Loucy (cell line): ENCODE data around the gene PSMD3.

ENCODE experiments used
- H2AFZ ChIP-seq: fragments of 200-600 bp; sonication (generic); 2 replicates; pipeline ENCODE4 v1.6.0; 2016; ENCODE audit warnings: antibody characterized with exemption, mild to moderate bottlenecking, low read length, moderate library complexity
- H3F3A ChIP-seq: fragments of 200-600 bp; 2 replicates; pipeline ENCODE4 v1.6.0; 2016; ENCODE audit warnings: antibody characterized with exemption, low read depth, mild to moderate bottlenecking
- H3K27me3 ChIP-seq: fragments of 200-600 bp; sonication (generic); 2 replicates; pipeline ENCODE4 v1.6.1; 2014; ENCODE audit warnings: low read length, mild to moderate bottlenecking; ENCODE audit not compliant: insufficient read depth, poor library complexity, severe bottlenecking
- H3K36me3 ChIP-seq: fragments of 200-600 bp; sonication (generic); 2 replicates; pipeline ENCODE4 v1.6.1; 2016; ENCODE audit warnings: low read length; ENCODE audit not compliant: insufficient read depth
- H3K4me1 ChIP-seq: fragments of 200-600 bp; sonication (generic); 2 replicates; pipeline ENCODE4 v1.5.1; 2014; ENCODE audit warnings: low read length, mild to moderate bottlenecking; ENCODE audit not compliant: insufficient read depth, poor library complexity, severe bottlenecking
- H3K4me2 ChIP-seq: fragments of 200-600 bp; sonication (generic); 2 replicates; pipeline ENCODE4 v1.6.0; 2014; ENCODE audit warnings: antibody characterized with exemption, low read length, low read depth, mild to moderate bottlenecking; ENCODE audit not compliant: poor library complexity, severe bottlenecking
- H3K4me3 ChIP-seq: fragments of 200-600 bp; sonication (generic); 2 replicates; pipeline ENCODE4 v1.5.1; 2014; ENCODE audit warnings: low read length, mild to moderate bottlenecking, mixed read lengths; ENCODE audit not compliant: poor library complexity, severe bottlenecking
- H3K79me2 ChIP-seq: fragments of 200-600 bp; sonication (generic); 2 replicates; pipeline ENCODE4 v1.6.1; 2014; ENCODE audit warnings: low read length; ENCODE audit not compliant: insufficient read depth
- H3K9ac ChIP-seq: fragments of 200-600 bp; sonication (generic); 2 replicates; pipeline ENCODE4 v1.6.0; 2014; ENCODE audit warnings: mild to moderate bottlenecking, low read depth, low read length, moderate library complexity; ENCODE audit not compliant: poor library complexity, severe bottlenecking
- H3K9me2 ChIP-seq: fragments of 200-600 bp; sonication (generic); replicated peaks from 2 replicates; pipeline ENCODE4 v1.6.1; 2016; ENCODE audit warnings: low read depth, low read length, mixed read lengths
- H3K9me3 ChIP-seq: fragments of 200-600 bp; sonication (generic); 2 replicates; pipeline ENCODE4 v1.6.1; 2014; ENCODE audit warnings: mild to moderate bottlenecking, antibody characterized with exemption, low read length, low read depth; ENCODE audit not compliant: insufficient read depth
- H4K20me1 ChIP-seq: fragments of 200-600 bp; sonication (generic); 2 replicates; pipeline ENCODE4 v1.6.0; 2014; ENCODE audit warnings: antibody characterized with exemption, low read length, mild to moderate bottlenecking; ENCODE audit not compliant: insufficient read depth, poor library complexity, severe bottlenecking
- EZH2phosphoT487 ChIP-seq: fragments of 200-600 bp; IDR thresholded peaks from 2 replicates; pipeline ENCODE4 v1.6.1; 2018; ENCODE audit warnings: antibody characterized with exemption, mild to moderate bottlenecking, moderate library complexity, borderline replicate concordance
- TF ChIP-seq, protein P1 (sequence below): fragments of 200-600 bp; sonication (generic); conservative IDR thresholded peaks from 2 replicates; pipeline ENCODE4 v1.5.1; 2014; ENCODE audit warnings: mild to moderate bottlenecking, antibody characterized with exemption, low read length

Gene PSMD3

GRCh38 chr17:40025991-40026815 lies 45.6 kb downstream of the PSMD3 start:
- Histone ChIP-seq H3K4me3 (no peak overlapping the region), H3K9me3 (no peaks in the 10 kb centered on the region), H3K79me2 (no peaks in the 10 kb centered on the region), H3K4me2 (no peak overlapping the region), H4K20me1 (no peaks in the 10 kb centered on the region), H3K36me3 (peaks cover 46% of the 10 kb centered on the region; the same call in 1 of the 2 replicates), H3F3A (no peaks in the 10 kb centered on the region), H3K4me1 (no peaks in the 10 kb centered on the region), H3K27me3 (no peaks in the 10 kb centered on the region), H3K9me2 (no peaks in the 10 kb centered on the region), H2AFZ (no peak overlapping the region), H3K9ac (no peak overlapping the region)
- no peak for TF ChIP-seq EZH2phosphoT487
- TF ChIP-seq, protein P1, sequence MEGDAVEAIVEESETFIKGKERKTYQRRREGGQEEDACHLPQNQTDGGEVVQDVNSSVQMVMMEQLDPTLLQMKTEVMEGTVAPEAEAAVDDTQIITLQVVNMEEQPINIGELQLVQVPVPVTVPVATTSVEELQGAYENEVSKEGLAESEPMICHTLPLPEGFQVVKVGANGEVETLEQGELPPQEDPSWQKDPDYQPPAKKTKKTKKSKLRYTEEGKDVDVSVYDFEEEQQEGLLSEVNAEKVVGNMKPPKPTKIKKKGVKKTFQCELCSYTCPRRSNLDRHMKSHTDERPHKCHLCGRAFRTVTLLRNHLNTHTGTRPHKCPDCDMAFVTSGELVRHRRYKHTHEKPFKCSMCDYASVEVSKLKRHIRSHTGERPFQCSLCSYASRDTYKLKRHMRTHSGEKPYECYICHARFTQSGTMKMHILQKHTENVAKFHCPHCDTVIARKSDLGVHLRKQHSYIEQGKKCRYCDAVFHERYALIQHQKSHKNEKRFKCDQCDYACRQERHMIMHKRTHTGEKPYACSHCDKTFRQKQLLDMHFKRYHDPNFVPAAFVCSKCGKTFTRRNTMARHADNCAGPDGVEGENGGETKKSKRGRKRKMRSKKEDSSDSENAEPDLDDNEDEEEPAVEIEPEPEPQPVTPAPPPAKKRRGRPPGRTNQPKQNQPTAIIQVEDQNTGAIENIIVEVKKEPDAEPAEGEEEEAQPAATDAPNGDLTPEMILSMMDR, result no peak

- no peaks in the 10 kb centered on the region for H3K4me1 ChIP-seq
- no peaks in the 10 kb centered on the region for H3F3A ChIP-seq
- no peaks in the 10 kb centered on the region for H3K79me2 ChIP-seq
- H3K9me2 ChIP-seq, result no peaks in the 10 kb centered on the region
- no peak overlapping the region for H3K4me2 ChIP-seq
- peaks cover 51% of the 10 kb centered on the region; the same call in 1 of the 2 replicates for H3K36me3 ChIP-seq
- no peaks in the 10 kb centered on the region for H3K9me3 ChIP-seq
- no peak overlapping the region for H2AFZ ChIP-seq
- no peak for TF ChIP-seq EZH2phosphoT487
- TF ChIP-seq, protein P1, result peak; percentile 81
- H4K20me1 ChIP-seq, result no peaks in the 10 kb centered on the region
- no peaks in the 10 kb centered on the region for H3K27me3 ChIP-seq
- no peak overlapping the region for H3K9ac ChIP-seq
- H3K4me3 ChIP-seq, result no peak overlapping the region
These were observed 46.4 kb downstream of the PSMD3 start for GRCh38 chr17:40026816-40027613.

DNA sequence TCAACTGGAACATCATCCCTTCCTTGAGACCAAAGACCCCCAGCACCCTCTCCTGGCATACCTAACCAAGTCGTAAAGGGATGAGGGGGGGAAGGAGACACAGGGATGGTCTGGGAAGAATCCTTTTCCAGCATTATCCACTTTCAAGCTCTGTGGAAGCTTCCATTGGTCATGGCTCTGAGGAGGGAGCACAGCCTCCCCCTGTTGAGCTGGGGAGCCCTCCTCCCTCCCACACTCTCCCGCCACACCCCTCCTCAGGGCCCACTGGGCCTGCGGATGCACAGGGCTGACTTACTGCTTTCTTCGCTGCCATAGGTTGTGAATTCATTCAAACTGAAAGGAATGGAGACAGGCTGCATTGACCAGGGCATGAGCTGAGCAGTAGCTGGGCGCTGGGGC lies 47.0 kb downstream of the PSMD3 start:
- no peaks in the 10 kb centered on the region for H3K4me1 ChIP-seq
- no peaks in the 10 kb centered on the region for H4K20me1 ChIP-seq
- H3K9me3 ChIP-seq, result no peaks in the 10 kb centered on the region
- H3K9me2 ChIP-seq, result no peaks in the 10 kb centered on the region
- no peak overlapping the region for H3K9ac ChIP-seq
- TF ChIP-seq, protein P1, result no peak
- no peak for TF ChIP-seq EZH2phosphoT487
- no peak overlapping the region for H3K4me2 ChIP-seq
- no peaks in the 10 kb centered on the region for H3F3A ChIP-seq
- no peak overlapping the region for H2AFZ ChIP-seq
- no peaks in the 10 kb centered on the region for H3K79me2 ChIP-seq
- H3K36me3 ChIP-seq, result peaks cover 52% of the 10 kb centered on the region; the same call in 1 of the 2 replicates
- no peak overlapping the region for H3K4me3 ChIP-seq
- H3K27me3 ChIP-seq, result no peaks in the 10 kb centered on the region
